Nucleus accumbens (tissue), 56 donors: ENCODE results near the gene ULK4.
"Not testable (repeated sequence)": the region's sequence is repeated elsewhere in the genome, so short reads cannot be mapped to it uniquely, and the experiment has no call there.

Source experiments
- DNase-seq, 56 donors: peaks; one replicate each; lab custom pipeline; 2025; lab: John Stamatoyannopoulos, UW

The ULK4 gene

GRCh38 chr3:41961751-41962679 is at the start of gene ULK4:
ULK4 (minus strand) TSS chr3:41962103; CDS start chr3:41954759, 7,344 bp downstream.
- DNase-seq = peak; percentile 62 to 100 (median 97)

- no peak for DNase-seq
Measured at GRCh38 chr3:42010530-42010929, 48.6 kb upstream of the ULK4 start.

- no peak for DNase-seq
Measured at GRCh38 chr3:42009456-42009855, 47.6 kb upstream of the ULK4 start.

- DNase-seq = no peak
Measured at GRCh38 chr3:42007785-42008184, 45.9 kb upstream of the ULK4 start.

GRCh38 chr3:42005401-42005800 is 43.5 kb upstream of the ULK4 start:
- DNase-seq = no peak

GRCh38 chr3:42002790-42003189 is 40.9 kb upstream of the ULK4 start:
- DNase-seq = no peak

- DNase-seq = no peak
Measured at GRCh38 chr3:42001777-42002176, 39.9 kb upstream of the ULK4 start.

GRCh38 chr3:41999909-42000308 is 38.0 kb upstream of the ULK4 start:
- no peak for DNase-seq

- DNase-seq = peak in 7 of 56 donors; percentile 3 to 11 (median 6)
Measured at GRCh38 chr3:41997702-41998550, 36.0 kb upstream of the ULK4 start.

GRCh38 chr3:41991437-41991836 is 29.5 kb upstream of the ULK4 start:
- DNase-seq = no peak

- DNase-seq = no peak
Measured at GRCh38 chr3:41989518-41989917, 27.6 kb upstream of the ULK4 start.

- no peak for DNase-seq
Measured at GRCh38 chr3:41987627-41988026, 25.7 kb upstream of the ULK4 start.

- no peak for DNase-seq
Measured at GRCh38 chr3:41986561-41986960, 24.7 kb upstream of the ULK4 start.

- no peak for DNase-seq
Measured at GRCh38 chr3:41985018-41985417, 23.1 kb upstream of the ULK4 start.

- DNase-seq = not testable (repeated sequence)
Measured at GRCh38 chr3:41983091-41983490, 21.2 kb upstream of the ULK4 start.

GRCh38 chr3:41977401-41977800 is 15.5 kb upstream of the ULK4 start:
- DNase-seq = not testable (repeated sequence)

- no peak for DNase-seq
Measured at GRCh38 chr3:41975416-41976103, 13.7 kb upstream of the ULK4 start.

GRCh38 chr3:41974223-41974622 is 12.3 kb upstream of the ULK4 start:
- no peak for DNase-seq

GRCh38 chr3:41972802-41973201 is 10.9 kb upstream of the ULK4 start:
- DNase-seq = no peak

- DNase-seq = no peak
Measured at GRCh38 chr3:41966206-41966605, 4.3 kb upstream of the ULK4 start.

GRCh38 chr3:41963823-41964222 is 1.9 kb upstream of the ULK4 start:
- no peak for DNase-seq
